NCI-H69 (cell line): Measurements from ENCODE around the gene FAM98B.

Experiments used
- DNase-seq: peaks from one replicate; lab custom pipeline; 2025; lab: John Stamatoyannopoulos, UW

Gene FAM98B

DNA sequence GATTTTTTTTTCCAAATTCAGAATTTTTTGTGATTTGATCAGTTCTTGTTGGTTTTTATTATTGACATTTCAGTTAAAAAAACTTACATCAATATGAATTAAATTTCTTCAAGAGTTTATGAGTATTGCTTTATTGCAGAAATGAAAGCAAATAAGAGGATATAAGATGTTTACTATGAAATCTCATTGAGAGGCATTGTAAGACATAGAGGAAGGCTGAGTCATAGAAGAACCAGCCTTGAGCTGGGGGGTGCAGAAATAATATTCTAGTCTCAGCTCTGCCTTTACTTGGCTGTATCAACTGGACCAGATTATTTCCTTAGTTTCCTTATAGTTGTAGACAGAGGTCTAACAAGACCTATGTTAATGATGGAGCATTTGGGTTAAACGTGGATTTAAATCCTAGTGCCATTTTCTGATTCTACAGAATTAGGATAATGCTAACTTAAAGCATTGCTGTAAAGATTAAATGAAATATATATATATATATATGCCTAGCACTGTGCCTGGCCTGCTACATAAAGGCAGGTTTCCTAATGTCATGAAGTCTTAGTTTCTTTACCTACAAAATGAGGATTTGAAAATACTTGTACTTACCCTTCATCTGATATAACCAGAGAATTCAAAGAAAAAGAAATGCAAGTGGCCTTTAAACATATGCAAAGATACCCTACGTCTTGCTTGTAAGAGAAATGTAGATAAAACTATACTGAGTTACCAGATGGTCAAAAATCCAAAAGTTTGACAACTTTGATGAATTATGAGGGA, 7.3 kb downstream of the FAM98B start:
- no peak for DNase-seq

DNA sequence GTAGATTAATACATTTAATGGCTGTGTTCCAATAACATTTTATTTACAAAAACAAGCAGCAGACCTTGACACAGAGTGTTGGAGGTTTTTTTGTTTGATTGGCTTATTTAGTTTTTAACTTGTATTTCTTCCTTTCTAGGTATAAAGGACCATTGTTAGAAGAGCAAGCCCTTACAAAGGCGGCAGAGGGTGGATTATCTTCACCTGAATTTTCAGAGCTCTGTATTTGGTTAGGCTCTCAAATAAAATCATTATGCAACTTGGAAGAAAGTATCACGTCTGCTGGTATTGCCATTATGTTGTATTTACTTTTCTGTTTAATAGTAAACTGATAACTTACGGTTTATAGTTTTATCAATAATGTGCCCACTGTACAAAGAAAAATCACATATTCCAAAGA, 10.0 kb downstream of the FAM98B start:
- DNase-seq = no peak

DNA sequence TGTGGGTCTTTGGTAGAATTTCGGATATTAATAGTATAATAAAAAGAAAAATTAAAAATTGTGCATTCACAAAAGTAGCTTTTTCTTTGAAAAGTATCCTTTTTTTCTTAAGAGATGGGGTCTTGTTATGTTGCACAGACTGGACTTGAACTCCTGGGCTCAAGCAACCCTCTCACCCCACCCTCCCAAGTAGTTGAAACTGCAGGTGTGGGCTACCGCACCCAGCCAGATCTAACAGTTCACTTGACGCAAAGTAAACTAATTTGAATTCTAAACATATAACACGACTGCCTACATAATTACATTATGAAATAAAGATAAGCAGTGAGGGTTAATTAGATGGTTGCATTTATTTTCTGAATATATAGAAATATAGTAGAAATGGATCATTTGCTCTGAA, 10.7 kb downstream of the FAM98B start:
- DNase-seq = peak; percentile 31

DNA sequence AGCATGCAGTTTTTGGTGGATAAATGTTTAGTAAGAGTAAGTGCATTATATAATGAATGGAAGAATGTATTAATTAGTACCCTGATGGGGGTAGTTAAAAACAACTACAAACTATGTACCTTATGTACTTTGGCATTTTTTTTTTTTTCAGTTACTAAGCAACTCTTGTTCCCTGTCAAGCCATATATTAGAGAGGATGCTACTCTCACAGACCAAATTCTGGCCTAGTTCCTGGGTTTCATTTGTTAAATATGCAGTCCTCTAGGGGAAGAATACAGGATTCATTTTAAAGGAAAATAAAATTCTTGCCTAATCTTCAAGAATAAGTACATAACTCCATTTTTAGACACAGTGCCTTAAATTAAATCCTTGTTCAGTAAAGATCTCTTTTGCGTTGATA, 16.9 kb downstream of the FAM98B start:
- peak; percentile 8 for DNase-seq

DNA sequence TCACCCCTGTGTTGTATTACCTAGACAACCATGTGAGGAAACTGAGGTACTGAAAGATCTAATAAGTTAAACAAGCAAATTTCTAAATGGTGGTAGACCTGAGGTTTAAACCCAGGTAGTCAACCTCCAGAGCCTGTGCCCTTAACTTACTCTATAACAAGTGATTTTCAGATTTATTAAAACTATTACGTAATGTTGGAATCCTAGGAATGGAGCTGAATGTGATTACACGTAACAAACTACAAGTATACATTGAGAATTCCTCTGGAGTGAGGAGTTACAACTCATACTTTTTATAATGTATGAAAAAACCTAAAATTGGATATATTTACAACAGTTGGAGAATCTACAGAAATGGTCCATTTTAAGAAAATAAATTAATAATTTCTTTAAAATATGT, 18.0 kb downstream of the FAM98B start:
- DNase-seq = no peak

DNA sequence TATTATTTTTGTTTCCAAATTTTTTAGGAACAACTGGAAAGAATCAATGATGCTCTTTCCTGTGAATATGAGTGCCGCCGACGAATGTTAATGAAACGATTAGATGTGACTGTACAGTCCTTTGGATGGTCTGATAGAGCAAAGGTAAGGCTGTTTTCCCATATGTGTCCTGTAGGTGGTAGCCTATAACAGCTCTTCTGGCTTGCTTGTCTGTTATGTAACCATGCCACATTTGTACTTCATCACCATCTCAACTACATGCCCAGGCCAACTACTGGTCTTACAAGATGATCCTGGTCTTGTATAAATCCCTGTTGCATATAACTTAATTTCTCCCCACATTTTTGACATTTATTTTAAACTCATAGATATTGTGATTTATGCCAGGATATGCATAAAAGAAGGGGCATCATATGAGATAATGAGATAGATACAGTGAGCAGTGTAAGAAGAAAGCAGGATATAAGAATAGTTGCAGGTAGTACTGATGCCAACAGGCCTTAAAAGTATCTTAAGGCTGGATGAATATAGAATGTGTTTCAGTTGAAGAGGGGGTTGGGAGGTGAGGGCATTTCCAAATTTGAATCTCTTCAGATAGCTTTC, 20.3 kb downstream of the FAM98B start:
- peak; percentile 76 for DNase-seq

DNA sequence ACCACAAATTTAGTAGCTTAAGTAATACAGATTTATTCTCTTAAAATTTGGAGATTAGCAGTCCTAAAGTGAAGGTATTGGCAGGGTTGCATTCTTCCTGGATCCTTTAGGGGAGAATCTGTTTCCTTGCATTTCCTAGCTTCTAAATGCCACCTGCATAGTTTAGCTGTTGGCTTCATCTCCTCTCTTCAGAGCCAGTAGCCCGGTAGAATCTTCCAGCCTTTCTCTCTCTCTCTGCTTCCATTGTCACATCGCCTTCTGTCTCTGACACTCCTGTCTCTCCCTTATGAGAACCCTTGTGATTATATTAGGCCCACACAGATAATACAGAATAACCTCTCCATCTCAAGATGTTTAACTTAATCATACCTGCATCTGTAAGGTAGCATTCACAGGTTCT, 21.4 kb downstream of the FAM98B start:
- DNase-seq = no peak

DNA sequence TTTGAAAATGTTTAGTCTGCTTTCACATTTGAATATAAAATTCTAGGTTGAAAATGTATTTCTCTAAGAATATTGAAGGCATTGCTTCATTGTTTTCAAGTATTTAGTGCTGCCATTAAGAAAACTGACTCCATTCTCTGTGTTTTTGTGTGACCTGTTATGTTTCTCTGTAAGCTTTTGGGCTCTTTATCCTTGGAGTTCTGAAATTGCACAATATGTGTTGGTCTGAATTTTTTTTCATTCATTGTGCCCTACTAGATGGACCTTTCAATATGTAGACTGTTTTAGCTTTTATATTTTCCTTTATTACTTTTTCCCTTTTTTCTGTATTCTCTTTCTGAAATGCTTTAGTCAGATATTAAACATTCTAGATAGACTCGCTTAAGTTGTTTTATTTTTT, 22.2 kb downstream of the FAM98B start:
- no peak for DNase-seq

DNA sequence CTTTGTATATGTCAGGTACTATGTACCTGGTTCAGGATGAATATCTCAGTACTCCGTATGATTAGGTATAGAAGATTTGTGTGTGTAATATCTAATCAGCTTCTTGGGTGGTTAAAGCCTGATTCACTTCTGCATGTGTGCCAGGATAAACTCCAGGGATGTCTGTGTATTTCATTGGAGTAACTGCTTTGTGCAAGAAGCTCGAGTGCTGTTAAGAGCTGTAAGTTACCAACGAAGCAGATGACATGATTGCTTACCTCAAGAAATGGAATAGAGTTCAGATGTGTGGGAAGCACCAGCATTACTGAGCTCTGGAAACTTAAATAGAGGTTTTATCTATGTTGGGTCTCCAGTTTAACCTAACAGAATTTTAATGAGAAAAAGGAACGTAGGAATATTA, 23.7 kb downstream of the FAM98B start:
- DNase-seq = no peak

DNA sequence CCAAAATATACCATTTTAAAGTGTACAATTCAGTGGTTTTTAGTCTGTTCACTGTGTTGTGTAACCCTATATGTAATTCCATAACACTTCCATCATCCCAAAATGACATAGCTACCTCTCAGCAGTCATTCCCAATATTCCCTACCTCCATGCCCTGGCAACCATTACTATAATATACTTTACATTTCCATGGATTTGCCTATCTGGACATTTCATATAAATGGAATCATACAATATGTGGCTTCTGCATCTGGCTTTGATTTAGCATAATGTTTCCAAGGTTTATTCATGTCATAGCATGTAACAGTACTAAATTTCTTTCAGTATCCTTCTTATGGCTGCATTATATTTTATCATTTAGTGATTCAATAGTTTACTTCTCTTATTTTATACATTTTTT, 25.3 kb downstream of the FAM98B start:
- no peak for DNase-seq

DNA sequence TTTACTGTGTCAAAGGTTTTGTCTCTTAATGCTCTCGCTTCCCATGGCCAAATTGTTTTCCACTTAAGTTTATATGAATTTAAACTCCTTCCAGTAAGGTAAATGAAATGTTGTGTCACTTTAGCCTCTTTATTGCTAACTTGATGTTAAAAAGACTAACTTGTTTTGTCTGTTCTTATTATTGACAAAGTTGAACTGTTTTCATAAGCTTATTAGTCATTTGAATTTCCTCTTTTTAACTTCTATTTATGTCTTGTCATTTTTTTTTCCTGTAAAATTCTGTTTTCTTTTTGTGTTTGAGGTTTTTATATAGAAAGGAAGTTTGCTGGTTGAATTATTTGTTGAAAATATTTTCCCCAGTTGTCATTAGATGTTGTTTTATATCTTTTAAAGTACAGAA, 25.8 kb downstream of the FAM98B start:
- no peak for DNase-seq

DNA sequence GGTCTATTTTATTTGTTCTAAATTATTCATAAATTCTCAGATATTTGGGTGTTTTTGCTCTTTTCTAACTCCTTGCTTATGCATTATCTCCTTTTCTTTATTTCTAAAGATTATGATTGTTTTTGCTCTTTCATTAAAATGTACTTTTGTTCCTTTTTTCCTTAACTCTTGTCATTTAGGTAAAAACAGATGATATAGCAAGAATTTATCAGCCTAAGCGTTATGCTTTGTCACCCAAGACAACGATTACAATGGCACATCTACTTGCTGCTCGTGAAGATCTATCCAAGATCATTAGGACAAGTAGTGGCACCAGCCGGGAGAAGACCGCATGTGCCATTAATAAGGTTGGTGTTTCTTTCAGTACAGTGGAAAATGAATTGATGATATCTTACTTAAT, 27.2 kb downstream of the FAM98B start:
- no peak for DNase-seq

DNA sequence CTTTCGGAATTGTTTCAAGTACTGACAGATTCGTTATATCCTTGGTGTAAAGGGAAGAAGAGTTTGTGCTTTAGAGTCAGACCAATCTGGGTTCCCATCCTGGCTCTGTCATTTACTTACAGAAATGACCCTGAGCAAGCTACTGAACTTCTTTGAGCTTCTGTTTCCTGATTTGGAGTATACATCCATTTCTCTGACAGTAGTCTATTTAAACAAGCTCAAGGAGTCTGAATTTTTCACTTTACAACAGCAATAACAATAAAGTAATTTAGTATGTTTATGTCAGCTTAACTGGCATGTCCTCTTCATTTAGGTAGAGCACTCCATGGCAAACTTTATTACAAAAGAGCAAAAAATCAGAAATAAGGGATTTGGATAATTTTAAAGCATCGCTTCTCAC, 27.8 kb downstream of the FAM98B start:
- DNase-seq = no peak

DNA sequence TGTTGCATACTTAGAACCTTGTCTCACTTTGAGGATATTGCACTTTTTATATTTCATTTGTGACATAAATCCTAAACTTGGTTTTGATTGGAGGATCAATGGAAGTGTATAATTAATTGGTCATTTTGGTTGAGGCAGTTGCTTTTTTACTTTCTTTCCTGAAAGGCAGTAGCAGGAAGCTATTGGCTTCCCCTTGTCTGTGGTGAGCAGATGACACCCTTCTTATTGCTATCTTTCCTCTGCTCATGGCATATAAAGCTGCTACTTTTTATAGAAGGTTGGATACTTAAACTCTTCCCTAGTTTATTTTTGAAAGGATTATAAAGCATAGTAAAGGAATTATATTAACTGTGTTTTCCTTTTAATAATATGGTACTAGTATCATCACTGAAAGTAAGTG, 28.6 kb downstream of the FAM98B start:
- DNase-seq = no peak

DNA sequence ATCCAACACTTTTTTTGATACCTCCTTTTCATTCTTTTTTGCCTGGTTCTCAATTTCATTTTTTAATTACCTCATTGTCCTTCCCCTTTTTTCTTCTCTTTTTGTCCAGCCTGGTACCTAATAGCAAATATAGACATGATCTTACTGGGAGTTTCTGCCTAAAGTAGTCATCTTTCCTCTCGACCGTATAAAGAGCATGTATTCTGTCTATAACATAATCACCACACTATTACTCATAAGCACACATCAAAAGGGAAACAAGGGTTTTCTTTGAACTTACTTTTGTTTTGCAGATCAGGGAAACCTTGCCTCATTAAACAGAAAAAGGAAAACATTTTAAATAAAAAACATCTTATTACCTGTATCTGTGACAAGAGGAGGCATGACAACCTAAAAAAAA, 33.0 kb downstream of the FAM98B start:
- no peak for DNase-seq

DNA sequence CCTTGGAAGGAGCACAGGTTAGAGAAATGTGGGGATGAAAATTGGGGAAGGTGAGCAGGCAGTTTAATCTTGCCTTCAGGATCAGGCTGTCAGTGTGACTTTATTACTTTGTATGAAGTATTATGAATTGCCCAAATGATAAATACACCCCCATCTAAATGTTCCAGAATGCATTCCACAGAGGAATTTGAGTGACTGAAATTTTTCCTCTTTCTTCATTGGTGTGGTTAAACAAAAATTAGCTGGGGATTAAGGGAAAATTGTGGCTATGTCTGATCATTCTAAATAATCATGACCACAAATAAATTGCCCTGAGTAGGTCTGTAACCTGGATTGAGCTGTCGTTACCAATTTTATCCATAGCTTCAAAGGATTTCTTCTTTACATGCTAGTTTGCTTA, 33.5 kb downstream of the FAM98B start:
- DNase-seq = no peak

DNA sequence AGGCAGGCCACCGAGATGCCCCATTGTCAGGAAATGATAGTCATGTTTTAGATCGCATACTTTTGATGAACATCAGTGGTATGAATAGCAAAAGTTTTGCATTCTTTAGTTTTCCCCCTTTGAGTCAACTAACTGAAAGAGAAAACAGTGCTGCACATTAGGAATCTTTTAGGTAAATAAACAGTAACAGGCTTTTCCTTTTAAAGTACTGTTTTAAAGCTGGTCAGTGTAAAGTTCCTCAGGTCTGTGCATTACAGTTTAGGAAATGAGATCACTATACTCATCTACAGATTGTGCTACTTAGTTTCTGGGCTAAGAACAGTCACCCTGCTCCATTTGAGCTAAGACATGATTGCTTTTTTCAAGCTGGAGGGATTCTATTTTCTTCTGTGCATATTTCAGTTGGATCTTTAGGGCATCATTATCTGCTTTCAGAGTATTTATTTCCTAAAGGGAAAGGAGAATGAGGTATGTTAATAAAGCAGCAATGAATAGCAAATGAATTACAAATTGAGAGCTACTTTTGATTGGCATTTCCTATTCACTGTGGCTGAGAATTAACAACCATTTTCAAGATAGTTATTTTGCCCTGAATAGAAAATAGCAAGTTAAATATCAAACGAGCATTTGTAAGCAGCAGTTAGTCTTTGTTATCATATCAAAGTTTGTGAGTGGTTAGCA, 36.5 kb downstream of the FAM98B start:
- DNase-seq = no peak

DNA sequence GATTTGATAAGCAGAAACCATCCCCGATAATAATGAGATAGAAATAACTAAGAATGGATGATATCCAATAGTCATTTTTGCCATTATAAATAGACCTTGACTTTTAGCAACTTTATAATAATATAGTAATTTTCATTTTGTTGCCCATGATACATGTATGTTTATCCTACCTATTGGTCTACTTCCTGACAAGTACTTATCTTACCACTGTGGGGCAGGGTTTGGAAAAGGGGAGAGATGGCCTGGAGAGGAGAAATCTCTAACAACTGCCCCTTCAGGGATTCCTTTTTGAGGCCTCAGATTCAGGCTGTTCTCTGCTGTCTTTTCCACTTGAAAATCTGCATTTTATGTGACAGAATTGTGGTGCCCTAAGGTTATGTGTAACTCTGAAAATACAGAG, 42.2 kb downstream of the FAM98B start:
- peak; percentile 28 for DNase-seq

DNA sequence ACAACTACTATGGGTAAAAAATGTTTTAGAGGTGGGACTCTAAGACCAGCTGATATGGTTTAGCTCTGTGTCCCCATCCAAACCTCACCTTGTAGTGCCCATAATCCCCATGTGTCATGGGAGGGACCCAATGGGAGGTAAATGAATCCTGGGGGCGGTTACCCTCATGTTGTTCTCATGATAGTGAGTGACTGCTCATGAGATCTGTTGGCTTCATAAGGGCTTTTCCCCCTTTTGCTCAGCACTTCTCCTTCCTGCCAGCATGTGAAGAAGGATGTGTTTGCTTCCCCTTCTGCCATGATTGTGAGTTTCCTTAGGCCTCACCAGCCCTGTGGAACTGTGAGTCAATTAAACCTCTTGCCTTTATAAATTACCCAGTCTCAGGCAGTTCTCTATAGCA, 45.7 kb downstream of the FAM98B start:
- no peak for DNase-seq

DNA sequence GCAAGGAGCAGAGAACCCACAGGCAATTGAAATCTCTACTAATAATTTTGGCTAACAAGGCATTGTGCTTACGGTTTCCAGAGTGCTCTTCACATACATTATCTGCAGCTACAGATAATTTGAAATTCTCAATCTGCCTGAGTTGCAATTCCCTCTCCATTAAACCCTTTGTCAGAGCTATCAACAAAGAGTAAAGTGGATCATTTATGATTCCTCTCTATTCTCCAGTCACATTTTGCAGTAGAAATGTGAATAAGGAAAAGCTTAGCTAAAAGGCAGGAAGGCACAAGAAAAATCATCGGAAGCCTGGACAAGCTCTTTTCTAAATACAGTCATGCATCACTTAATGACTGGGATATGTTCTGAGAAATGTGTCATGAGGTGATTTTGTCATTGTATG, 49.6 kb downstream of the FAM98B start:
- no peak for DNase-seq

DNA sequence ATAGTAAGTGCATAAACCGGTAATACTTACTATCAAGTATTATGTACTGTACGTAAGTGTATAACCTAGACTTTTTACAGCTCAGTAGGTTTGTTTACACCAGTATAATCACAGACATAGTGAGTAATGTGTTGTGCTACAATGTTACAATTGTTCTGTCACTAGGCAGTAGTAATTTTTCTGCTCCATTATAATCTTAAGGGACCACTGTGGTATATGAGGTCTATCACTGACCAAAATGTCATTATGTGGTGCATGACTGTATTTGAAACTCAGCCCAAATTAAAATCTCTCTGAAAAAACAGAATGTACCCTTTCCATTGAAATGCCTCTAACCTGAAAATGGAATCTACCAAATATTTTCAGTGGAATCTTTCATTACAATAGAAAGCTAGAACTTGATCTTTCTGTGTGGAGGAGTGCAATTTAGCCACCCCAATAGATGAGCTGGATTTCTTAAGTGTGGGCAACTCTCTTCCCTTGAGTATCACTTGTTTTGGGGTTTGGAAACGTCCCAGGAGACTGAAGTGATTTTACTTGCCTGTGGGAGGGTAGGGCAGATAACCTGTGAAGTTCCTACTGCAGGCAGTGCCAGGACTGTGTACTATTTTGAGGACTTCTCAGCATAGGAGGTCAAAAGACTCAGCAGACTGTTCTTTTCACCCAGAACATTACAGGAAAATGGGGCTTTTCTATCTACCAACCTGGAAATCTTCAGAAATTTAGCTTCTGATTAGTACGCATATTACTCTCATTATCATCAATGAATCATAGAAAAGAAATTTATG, 50.9 kb downstream of the FAM98B start:
- no peak for DNase-seq

DNA sequence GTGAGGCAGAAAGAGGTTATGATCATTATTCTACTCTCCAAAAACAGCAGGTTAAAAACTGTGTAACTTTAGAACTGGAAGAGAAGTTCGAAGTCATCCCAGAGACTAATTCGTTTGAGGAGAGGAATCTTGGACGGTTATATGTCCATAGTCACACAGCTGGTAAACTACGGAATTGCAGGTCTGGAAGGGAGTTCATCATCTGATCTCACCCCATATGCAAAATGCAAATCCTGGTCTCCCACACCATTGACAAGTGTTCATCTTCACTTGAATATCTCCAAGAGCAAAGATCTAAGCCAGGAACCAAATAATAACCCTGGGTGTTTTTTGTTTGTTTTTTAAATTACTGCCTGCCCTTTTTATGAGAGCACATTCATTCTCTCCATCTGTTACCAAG, 53.1 kb downstream of the FAM98B start:
- peak; percentile 95 for DNase-seq

DNA sequence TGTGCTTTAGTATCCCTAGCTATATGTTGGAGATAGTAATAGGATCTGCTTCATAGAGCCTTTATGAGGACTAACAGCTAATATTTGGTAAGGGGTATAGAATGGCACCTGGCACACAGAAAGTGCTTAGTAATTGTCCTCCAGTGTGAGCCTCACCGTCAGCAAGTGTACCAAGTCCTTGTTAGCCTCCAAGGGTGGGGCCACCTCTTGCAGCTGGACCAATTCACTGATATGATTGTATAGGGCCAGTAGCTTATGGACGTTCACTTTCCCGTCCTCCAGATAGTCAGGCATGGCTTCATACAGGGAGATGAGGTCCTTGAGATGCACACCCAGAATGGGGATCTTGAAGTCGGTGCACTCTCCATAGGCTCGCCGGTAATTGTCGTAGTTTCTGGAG, 53.6 kb downstream of the FAM98B start:
- peak; percentile 90 for DNase-seq
